Epidermal melanocyte (primary cell): ENCODE results near the gene RTF1.

ENCODE experiments used
- DNase-seq: peaks from one replicate; pipeline ENCODE4 v3.0.0; 2011; ENCODE audit warnings: low spot score; ENCODE audit not compliant: insufficient read length

RTF1 gene

GRCh38 chr15:41487381-41487780, 70.5 kb downstream of the RTF1 start:
- no peak for DNase-seq

GRCh38 chr15:41487802-41488201, 70.9 kb downstream of the RTF1 start:
- DNase-seq, result no peak

GRCh38 chr15:41489641-41490040, 72.7 kb downstream of the RTF1 start:
- DNase-seq, result no peak

- peak; percentile 75 for DNase-seq
Measured at GRCh38 chr15:41490355-41490754, 73.5 kb downstream of the RTF1 start.

GRCh38 chr15:41491889-41492288, 75.0 kb downstream of the RTF1 start:
- no peak for DNase-seq

GRCh38 chr15:41492597-41493204, 75.8 kb downstream of the RTF1 start:
- no peak for DNase-seq

- peak; percentile 55 for DNase-seq
Measured at GRCh38 chr15:41493205-41493901, 76.5 kb downstream of the RTF1 start, which contains the start of gene ITPKA. Gene ITPKA (plus strand): TSS chr15:41493874. CDS start chr15:41493928, 54 bp downstream.

GRCh38 chr15:41493902-41494189, 77.0 kb downstream of the RTF1 start:
- DNase-seq, result no peak

GRCh38 chr15:41494190-41494921, 77.5 kb downstream of the RTF1 start:
- DNase-seq, result no peak

GRCh38 chr15:41494922-41495735, 78.2 kb downstream of the RTF1 start:
- DNase-seq, result no peak

- DNase-seq, result no peak
Measured at GRCh38 chr15:41495736-41496599, 79.1 kb downstream of the RTF1 start.

- DNase-seq, result no peak
Measured at GRCh38 chr15:41498657-41499056, 81.8 kb downstream of the RTF1 start.

- DNase-seq, result no peak
Measured at GRCh38 chr15:41499109-41499851, 82.4 kb downstream of the RTF1 start.

GRCh38 chr15:41501191-41501917, 84.5 kb downstream of the RTF1 start:
- DNase-seq, result no peak

GRCh38 chr15:41501931-41502794, 85.3 kb downstream of the RTF1 start:
- DNase-seq, result no peak

GRCh38 chr15:41502795-41503668, 86.1 kb downstream of the RTF1 start:
- no peak for DNase-seq

GRCh38 chr15:41503669-41504010, 86.7 kb downstream of the RTF1 start:
- no peak for DNase-seq
